Ureter (tissue), 1 donor: ENCODE measurements around the gene ZNF335. TPM values are rescaled to one million over a fixed set of nuclear protein-coding genes. Genes with fewer than 3 reads are reported as not detected.

ENCODE experiments used
- DNase-seq: peaks from one replicate; pipeline ENCODE4 v3.0.0-alpha.2; 2020; ENCODE audit warnings: low spot score
- total RNA-seq: library from RNA; stranded (reverse); gene quantifications from one replicate; pipeline ENCODE4 v1.2.4, GENCODE V29; 2023
- donor health status: DM: yes; HTN: yes; CAD: no.

The ZNF335 gene, protein sequence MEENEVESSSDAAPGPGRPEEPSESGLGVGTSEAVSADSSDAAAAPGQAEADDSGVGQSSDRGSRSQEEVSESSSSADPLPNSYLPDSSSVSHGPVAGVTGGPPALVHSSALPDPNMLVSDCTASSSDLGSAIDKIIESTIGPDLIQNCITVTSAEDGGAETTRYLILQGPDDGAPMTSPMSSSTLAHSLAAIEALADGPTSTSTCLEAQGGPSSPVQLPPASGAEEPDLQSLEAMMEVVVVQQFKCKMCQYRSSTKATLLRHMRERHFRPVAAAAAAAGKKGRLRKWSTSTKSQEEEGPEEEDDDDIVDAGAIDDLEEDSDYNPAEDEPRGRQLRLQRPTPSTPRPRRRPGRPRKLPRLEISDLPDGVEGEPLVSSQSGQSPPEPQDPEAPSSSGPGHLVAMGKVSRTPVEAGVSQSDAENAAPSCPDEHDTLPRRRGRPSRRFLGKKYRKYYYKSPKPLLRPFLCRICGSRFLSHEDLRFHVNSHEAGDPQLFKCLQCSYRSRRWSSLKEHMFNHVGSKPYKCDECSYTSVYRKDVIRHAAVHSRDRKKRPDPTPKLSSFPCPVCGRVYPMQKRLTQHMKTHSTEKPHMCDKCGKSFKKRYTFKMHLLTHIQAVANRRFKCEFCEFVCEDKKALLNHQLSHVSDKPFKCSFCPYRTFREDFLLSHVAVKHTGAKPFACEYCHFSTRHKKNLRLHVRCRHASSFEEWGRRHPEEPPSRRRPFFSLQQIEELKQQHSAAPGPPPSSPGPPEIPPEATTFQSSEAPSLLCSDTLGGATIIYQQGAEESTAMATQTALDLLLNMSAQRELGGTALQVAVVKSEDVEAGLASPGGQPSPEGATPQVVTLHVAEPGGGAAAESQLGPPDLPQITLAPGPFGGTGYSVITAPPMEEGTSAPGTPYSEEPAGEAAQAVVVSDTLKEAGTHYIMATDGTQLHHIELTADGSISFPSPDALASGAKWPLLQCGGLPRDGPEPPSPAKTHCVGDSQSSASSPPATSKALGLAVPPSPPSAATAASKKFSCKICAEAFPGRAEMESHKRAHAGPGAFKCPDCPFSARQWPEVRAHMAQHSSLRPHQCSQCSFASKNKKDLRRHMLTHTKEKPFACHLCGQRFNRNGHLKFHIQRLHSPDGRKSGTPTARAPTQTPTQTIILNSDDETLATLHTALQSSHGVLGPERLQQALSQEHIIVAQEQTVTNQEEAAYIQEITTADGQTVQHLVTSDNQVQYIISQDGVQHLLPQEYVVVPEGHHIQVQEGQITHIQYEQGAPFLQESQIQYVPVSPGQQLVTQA (N-terminal part only)
- 23.9 TPM for total RNA-seq

DNA sequence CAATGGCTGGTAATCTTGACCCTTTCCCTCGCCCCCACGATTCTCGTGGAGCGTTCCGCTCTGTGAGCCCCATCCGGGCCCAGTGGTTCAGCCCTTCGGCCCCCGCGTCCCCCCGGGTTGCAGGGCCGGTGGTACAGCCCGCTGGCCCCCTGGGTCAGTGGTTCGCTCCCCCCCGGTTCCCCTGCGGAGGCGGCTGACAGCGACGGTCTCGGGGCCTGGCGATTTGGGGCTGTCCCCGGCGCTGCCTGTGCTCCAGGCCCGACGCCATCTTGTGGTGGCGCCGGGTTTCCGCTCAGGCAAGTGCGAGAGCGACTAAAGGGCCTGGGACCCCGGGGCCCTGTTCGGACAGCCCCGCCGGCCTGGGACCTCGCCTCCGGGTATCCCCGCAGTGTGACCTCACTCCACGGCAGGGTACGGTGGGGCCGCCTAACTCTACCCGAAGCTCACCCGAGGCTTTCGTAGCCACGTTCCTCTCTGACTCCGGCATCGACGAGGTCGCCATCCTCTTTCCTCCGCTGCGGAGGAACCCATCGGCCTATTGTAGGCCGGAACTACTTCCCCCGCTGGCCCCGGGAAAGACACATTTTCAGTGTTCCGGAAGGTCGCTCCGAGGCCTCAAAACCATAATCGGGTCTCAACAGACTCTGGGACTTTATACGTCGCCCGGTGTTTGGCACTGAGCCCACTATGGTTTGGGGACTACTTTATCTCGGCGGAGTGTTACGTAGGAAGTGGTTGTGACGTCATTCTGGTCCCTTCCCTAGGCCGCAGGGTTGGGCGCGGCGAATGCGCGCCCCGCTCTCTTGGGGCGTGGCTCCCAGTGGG is at the start of gene ZNF335:
Gene ZNF335, minus strand, starts transcription at position 529 of the 825 bp plus-strand sequence. CDS start 793 bp downstream, outside the sequence.
- peak; percentile 95 for DNase-seq

DNA sequence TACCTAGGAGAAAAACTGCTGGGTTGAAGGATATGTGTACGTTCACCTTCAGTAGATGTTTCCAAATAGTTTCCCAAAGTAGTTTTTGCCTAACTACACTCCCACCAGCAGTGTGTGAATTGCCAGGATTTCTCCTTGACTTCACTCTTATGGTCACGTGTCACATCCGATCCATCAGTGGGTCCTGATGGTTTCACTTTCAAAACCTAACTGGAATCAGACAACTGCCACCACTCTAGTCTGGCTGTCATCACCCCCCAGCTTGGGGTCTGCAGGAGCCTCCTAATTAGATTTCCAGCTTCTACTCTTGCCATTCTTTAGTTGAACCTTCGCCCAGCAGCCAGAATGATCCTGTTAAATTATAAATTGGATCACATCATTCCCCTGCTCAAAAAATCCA is 48.6 kb upstream of the ZNF335 start:
- DNase-seq, result no peak

DNA sequence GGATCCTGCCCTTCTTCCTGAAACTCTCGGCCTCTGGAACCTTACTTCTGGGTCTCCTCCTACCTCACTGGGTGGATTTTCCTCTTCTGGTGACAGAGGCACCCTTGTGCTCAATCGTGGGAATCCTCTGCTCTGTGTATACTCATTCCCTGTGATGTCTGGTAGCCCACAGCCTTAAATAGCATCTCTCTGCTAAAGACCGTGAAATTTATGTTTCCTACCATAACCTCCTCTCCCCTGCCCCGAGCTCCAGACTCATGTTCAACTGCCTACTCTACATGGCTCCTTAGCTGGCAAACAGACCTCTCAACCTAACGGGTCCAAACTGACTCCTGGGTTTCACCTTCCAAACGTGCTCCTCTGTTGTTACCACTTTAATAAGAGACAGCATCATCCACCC is 46.6 kb upstream of the ZNF335 start:
- no peak for DNase-seq

DNA sequence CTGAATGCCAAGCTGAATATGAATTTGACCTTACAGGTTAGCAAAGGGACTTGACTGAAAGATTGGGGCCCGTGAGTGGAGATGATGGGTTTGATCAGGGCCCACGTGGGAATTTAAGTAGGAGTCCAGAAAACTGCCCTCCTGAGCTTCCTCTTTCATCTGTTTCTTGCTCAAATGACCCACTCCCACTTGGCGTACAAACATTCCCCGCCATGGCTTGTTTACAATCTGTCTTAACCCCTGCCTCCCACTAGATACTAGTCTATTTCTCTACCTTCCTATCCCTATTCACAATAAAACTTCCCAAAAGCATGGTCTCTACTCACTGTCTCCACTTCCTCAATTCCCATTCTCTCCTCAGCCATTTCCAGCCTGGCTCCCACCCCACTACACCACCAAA is 46.1 kb upstream of the ZNF335 start:
- no peak for DNase-seq

DNA sequence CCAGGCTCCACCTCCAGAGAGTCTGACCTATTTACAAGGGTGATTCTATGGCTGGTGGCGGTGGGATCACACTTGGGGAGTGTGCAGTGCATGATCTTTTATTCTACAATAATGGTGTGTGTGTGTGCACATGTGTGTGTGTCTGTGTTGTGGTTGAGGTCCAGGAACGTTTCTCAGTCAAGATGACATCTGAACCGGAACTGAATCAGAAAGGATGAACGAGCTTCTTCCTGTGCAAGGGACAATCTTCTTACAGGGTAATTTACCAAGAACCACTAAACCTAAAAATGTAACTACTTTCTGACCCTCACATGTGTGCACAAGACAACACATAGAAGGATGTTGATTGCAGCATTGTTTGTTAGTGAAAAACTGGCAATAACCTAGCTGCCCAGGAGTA is 45.3 kb upstream of the ZNF335 start:
- DNase-seq, result no peak

DNA sequence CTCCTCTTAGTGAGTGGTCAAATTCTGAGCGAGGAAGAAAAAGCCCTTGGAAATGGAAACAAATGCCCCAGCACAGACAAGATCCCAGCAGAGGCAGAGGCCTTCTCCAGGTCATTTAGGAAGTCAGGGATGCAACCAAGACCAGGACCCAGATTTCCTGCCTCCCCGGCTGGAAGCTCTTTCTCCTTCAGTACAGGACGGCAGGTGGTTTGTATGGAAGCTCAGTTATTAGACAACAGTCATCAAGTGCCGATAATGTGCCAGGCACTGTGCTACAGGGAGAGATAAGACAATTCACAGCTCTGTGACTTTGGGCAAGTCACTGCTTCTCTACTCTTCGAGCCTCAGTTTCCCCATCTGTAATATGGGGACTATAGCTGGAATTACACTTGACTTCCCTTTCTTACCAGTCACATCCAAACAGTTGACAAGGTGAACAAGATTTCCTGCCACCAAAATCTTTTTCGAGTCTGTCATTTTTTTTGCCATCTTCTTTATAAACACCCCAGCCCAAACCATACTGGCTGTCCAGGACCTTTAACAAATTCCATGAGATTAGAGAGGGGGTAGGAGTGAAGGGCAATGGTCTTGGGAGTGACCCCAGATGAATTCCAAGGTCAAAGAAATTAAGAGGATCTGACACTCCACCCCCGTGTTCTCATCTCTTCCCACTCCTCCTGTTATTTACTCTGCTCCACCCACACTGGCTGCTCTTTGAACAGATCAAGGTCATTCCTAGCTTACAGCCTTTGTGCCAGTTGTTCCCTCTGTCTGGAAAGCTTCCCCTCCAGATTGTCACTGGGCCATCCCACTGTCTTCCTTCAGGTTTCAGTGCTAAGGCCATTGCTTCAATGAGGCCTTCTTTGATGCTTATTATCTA is 42.8 kb upstream of the ZNF335 start:
- no peak for DNase-seq

DNA sequence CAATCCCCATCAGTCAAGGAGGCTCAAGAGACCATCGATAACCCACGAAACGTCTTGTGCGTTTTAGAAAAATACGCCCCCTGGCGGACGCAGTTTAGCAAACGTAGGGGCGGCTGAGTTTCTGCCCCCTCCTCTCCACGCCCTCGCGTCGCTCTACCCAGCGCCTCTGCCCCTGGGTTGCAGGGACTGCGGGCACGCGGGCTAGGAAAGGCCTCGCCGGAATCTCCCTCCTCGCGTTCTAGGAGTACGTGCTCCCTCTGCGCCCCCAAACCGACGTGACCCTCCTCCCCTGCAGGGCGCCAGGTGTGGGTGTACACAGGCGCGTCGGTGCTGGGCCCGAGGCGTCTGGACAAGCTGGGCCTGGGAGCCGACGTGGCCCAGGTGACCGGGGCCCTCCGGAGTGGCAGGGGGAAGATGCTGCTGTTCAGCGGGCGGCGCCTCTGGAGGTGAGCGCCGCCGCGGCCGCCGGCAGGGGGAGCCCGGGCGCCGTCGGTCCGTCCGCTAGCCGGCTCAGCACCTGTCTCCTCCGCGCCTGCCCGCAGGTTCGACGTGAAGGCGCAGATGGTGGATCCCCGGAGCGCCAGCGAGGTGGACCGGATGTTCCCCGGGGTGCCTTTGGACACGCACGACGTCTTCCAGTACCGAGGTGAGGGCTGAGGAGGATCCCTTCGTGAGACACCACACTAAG is 42.0 kb upstream of the ZNF335 start:
- no peak for DNase-seq

DNA sequence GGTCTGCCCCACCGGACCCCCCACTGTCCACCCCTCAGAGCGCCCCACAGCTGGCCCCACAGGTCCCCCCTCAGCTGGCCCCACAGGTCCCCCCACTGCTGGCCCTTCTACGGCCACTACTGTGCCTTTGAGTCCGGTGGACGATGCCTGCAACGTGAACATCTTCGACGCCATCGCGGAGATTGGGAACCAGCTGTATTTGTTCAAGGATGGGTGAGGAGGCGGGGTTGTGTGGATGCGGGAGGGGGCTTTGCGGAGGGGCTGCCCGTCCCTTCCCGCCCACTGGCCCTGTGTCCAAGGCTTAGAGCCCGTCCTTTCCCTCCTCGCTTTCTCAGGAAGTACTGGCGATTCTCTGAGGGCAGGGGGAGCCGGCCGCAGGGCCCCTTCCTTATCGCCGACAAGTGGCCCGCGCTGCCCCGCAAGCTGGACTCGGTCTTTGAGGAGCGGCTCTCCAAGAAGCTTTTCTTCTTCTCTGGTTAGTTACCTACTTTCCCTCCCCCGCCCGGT is 41.4 kb upstream of the ZNF335 start:
- DNase-seq, result no peak

DNA sequence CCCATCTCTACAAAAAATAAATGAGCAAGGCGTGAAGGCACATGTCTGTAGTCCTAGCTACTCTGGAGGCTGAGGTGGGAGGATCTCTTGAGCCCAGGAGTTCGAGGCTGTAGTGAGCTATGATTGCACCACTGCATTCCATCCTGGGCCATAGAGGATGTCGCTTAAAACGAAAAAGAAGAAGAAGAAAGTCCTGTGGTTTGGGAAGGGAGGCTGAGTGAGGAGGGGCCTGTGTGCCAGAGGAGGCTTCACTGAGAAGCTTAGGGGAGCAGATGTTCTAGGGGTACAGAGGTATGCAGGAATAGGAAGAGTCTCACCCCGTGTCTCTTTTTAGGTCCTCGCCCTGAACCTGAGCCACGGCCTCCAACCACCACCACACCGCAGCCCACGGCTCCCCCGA is 40.9 kb upstream of the ZNF335 start:
- no peak for DNase-seq

DNA sequence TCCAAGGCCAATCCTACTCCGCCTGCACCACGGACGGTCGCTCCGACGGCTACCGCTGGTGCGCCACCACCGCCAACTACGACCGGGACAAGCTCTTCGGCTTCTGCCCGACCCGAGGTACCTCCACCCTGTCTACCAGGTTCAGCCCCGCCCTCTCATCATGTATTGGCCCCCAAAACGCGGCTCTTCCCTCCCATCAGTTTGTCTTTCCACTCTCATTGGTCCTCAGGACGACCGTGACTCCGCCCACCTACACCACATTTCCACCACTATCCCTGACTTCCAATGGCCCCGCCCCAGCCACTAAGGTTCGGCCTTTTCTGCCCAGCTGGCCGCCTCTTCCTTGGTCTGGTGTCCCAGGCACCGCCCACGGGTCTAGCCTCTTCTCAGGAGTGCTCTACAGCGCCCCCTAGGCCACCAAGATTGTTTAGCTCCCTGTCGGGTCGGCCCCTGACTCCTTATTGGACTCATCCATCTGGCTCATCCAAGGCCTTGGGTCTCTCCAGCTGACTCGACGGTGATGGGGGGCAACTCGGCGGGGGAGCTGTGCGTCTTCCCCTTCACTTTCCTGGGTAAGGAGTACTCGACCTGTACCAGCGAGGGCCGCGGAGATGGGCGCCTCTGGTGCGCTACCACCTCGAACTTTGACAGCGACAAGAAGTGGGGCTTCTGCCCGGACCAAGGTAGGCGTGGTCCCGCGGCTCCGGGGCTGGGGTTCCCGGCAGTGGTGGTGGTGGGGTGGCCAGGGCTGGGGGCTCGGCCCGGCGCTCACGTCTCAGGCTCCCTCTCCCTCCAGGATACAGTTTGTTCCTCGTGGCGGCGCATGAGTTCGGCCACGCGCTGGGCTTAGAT is 39.9 kb upstream of the ZNF335 start:
- no peak for DNase-seq

DNA sequence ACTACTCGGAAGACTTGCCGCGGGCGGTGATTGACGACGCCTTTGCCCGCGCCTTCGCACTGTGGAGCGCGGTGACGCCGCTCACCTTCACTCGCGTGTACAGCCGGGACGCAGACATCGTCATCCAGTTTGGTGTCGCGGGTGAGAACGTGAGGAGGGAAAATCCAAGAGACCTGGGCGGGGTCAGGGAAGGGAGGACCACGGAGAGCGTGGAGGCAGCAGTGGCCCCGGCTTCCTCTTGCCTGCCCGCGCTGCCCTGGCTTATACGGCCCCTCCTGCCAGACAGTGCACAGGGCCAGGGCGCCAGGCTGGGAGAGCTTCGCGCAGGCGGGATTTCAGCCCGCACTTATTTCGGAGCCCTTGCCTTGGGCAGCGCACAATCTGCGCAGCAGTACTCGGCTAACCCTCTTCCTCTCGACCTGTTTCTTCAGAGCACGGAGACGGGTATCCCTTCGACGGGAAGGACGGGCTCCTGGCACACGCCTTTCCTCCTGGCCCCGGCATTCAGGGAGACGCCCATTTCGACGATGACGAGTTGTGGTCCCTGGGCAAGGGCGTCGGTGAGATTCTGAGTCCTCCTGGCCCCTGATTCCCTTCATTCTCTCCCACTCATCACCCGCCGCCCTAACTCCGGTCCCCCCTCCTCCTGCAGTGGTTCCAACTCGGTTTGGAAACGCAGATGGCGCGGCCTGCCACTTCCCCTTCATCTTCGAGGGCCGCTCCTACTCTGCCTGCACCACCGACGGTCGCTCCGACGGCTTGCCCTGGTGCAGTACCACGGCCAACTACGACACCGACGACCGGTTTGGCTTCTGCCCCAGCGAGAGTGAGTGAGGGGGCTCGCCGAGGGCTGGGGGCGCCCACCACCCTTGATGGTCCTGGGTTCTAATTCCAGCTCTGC is 38.7 kb upstream of the ZNF335 start:
- DNase-seq, result no peak

DNA sequence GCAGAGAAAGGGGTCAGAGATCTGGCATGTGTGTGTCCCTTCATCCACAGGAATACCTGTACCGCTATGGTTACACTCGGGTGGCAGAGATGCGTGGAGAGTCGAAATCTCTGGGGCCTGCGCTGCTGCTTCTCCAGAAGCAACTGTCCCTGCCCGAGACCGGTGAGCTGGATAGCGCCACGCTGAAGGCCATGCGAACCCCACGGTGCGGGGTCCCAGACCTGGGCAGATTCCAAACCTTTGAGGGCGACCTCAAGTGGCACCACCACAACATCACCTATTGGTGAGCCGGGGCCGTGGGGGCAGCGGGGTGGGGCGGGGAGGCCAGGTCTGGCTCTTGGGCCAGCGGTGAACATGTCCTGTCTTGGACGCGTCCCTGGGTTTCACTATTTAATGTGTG is 37.8 kb upstream of the ZNF335 start:
- no peak for DNase-seq

DNA sequence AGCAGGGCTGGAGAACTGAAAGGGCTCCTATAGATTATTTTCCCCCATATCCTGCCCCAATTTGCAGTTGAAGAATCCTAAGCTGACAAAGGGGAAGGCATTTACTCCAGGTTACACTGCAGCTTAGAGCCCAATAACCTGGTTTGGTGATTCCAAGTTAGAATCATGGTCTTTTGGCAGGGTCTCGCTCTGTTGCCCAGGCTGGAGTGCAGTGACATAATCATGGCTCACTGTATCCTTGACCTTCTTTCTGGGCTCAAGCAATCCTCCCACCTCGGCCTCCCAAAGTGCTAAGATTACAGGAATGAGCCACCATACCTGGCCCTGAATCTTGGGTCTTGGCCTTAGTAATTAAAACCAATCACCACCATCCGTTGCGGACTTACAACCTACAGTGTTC is 35.7 kb upstream of the ZNF335 start:
- no peak for DNase-seq

DNA sequence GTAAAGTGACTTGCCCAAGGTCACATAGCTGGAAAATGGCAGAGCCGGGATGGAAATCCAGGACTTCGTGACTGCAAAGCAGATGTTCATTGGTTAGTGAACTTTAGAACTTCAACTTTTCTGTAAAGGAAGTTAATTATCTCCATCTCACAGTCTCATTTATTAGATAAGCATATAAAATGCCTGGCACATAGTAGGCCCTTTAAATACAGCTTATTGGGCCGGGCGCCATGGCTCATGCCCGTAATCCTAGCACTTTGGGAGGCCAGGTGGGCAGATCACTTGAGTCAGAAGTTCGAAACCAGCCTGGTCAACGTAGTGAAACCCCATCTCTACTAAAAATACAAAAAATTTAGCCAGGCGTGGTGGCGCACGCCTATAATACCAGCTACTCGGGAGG is 35.0 kb upstream of the ZNF335 start:
- no peak for DNase-seq

DNA sequence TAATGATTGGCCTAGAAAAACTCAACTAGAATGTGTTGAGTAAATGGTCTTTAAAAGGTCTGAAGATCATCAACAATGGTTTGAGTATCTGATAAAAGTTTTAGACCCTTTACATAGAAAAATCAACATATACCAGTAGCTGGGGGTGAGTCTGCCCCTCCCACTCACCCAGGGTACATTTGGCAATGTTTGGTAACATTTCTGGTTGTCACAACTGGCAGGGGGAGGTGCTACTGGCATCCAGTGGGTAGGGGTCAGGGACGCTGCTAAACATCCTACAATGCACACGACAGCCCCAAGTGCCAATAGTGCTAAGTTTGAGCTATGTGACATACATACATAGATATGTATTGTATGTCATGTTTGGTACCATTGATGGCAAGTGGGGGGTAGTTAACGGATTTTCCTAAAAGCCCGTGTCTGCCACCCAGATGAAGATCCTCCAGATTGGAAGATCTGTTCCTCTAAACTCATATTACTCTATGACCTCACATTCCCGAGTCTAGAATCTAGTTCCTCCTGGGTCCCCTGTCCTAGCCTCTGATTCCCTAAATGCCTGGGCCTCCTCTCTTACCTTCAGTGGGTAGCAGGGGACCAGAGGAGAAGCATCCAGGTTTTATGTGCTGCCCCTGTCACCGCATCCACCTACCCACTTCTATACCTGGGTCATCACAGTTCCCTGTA is 34.2 kb upstream of the ZNF335 start:
- no peak for DNase-seq

DNA sequence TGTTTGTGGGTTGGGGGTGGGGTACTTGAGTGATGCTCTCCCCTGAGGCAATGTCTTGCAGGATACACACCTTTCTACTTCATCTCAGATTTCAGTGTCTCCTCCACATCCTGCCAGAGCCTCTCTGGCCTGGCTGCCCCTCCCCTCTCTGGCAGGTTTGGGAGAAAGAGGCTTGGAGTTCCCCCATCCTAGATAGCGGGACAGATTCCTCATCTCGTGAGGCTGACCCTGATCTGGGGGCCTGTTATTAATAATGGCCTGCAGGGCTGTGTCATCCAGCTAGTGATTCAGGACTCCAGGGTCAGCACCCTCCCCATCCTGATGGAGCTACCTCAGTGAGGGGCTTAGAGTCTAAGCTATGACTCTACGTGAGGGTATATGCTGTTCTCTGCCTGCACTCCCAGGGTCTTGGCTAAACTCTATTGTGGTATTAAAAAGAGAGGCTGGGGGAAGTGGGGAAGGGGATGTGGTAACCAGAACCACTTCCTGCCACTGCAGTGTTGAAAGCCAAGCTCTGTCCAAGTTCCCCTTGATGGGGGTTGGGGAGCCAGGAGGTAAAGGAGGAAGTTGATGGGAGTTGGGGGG is 33.0 kb upstream of the ZNF335 start:
- no peak for DNase-seq
